MCF 10A (cell line): ENCODE measurements around the gene KAZN. TPM values are rescaled to one million over a fixed set of nuclear protein-coding genes. Genes with fewer than 3 reads are reported as not detected.

Experiments used
- BruUV-seq: library from RNA; stranded (reverse); fragments of 400-500 nt; replicated peaks from 2 replicates; lab custom pipeline; 2021; lab: Mats Ljungman, UMichigan
- CTCF ChIA-PET: fragments of 300-600 bp; sonication (Branson Sonifier 250); formaldehyde crosslinking; extraction: SDS; loops from one replicate; lab custom pipeline; 2021; ENCODE audit warnings: antibody characterized with exemption, inconsistent platforms; lab: Yijun Ruan, JAX
- POLR2A ChIA-PET: fragments of 300-600, 350-650 bp; sonication (Branson Sonifier 250); formaldehyde crosslinking; extraction: SDS; loops from one replicate; lab custom pipeline; 2020; ENCODE audit warnings: antibody characterized with exemption, inconsistent platforms; lab: Yijun Ruan, JAX
- DNase-seq: peaks from one replicate; pipeline ENCODE4 v3.0.0-alpha.2; 2018; ENCODE audit not compliant: unreplicated experiment
- H3K27ac Mint-ChIP-seq: one replicate; pipeline ENCODE4 v1.8.0; 2022; ENCODE audit warnings: mild to moderate bottlenecking, low read depth, mixed read lengths; ENCODE audit not compliant: unreplicated experiment
- H3K27me3 Mint-ChIP-seq: one replicate; pipeline ENCODE4 v1.8.0; 2022; ENCODE audit warnings: mixed read lengths; ENCODE audit not compliant: insufficient read depth, unreplicated experiment
- H3K36me3 Mint-ChIP-seq: one replicate; pipeline ENCODE4 v1.8.0; 2022; ENCODE audit warnings: mild to moderate bottlenecking, moderate library complexity, mixed read lengths; ENCODE audit not compliant: insufficient read depth, unreplicated experiment
- H3K4me1 Mint-ChIP-seq: one replicate; pipeline ENCODE4 v1.8.0; 2022; ENCODE audit warnings: mixed read lengths; ENCODE audit not compliant: insufficient read depth, unreplicated experiment
- H3K4me3 Mint-ChIP-seq: one replicate; pipeline ENCODE4 v1.8.0; 2022; ENCODE audit warnings: mild to moderate bottlenecking, moderate library complexity, mixed read lengths; ENCODE audit not compliant: unreplicated experiment
- H3K9me3 Mint-ChIP-seq: one replicate; pipeline ENCODE4 v1.8.0; 2022; ENCODE audit warnings: mixed read lengths; ENCODE audit not compliant: unreplicated experiment
- intact Hi-C: fragments of 100-400 bp; cut with micrococcal nuclease; formaldehyde crosslinking; loops from 2 replicates; pipeline ENCODE4 v1.14.1; 2022
- total RNA-seq: library from RNA; stranded (reverse); gene quantifications from 2 replicates; pipeline ENCODE4 v1.2.3, GENCODE V29; 2022
- TF ChIP-seq, protein P1 (sequence below): fragments of 200-600 bp; IDR thresholded peaks from one replicate; pipeline ENCODE4 v1.8.0; 2022; ENCODE audit warnings: antibody characterized with exemption, mild to moderate bottlenecking; ENCODE audit not compliant: unreplicated experiment

KAZN gene
- total RNA-seq, 1 experiment from 2014 or later: 3.3 TPM

DNA sequence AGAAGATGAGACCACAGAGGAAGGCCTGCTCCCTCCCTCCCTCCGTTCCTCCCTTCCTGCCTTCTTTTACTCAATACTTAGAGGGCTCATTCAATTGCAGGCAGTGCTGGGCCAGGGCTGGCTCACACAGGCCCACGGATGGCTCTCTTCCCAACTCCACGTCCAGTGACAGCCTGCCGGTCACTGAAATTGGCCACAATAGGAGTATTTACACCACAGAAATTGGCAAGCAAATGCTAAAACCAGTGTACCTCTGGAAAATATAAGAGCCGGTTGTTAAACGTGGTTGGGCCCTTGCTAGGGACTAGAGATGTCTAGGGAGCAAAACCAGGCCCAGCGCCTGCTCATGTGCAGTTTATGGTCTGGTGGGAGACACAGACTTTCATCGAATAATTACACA, 482.6 kb downstream of the KAZN start:
- no TSS peak for BruUV-seq
- DNase-seq: no peak
- no peaks in the 10 kb centered on the region for H3K36me3 Mint-ChIP-seq
- CTCF ChIA-PET: interaction anchor here (0.6 kb wide), 1 partner anchor 470 kb away, joined by 3 read pairs; no protein-coding TSS in a partner anchor
- TF ChIP-seq, protein P1, sequence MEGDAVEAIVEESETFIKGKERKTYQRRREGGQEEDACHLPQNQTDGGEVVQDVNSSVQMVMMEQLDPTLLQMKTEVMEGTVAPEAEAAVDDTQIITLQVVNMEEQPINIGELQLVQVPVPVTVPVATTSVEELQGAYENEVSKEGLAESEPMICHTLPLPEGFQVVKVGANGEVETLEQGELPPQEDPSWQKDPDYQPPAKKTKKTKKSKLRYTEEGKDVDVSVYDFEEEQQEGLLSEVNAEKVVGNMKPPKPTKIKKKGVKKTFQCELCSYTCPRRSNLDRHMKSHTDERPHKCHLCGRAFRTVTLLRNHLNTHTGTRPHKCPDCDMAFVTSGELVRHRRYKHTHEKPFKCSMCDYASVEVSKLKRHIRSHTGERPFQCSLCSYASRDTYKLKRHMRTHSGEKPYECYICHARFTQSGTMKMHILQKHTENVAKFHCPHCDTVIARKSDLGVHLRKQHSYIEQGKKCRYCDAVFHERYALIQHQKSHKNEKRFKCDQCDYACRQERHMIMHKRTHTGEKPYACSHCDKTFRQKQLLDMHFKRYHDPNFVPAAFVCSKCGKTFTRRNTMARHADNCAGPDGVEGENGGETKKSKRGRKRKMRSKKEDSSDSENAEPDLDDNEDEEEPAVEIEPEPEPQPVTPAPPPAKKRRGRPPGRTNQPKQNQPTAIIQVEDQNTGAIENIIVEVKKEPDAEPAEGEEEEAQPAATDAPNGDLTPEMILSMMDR: no peak
- no peak overlapping the region for H3K4me3 Mint-ChIP-seq
- no peaks in the 10 kb centered on the region for H3K27me3 Mint-ChIP-seq
- peaks cover 7% of the 10 kb centered on the region for H3K4me1 Mint-ChIP-seq
- POLR2A ChIA-PET: no interaction called here
- H3K9me3 Mint-ChIP-seq: no peaks in the 10 kb centered on the region
- H3K27ac Mint-ChIP-seq: no peak overlapping the region
- intact Hi-C loops: no loop called here

DNA sequence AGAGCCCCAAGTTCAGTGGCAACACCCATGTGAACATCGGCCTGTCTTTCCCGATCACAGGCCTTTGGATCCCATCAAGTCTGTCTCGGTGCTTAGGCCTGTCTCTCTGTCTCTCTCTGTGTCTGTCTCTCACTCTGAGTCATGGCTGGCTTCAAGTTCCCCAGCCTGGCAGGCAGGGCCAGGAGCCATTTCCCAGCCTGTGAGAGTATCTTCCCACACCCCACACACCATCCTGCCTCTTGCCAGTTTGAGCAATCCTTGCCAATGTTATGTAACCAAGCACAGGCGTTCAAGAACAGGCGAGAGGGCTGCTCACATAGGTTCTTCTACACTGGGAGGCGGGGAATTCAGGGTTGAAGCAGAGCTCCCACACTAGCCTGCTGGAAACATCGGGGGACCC, 485.1 kb downstream of the KAZN start:
- POLR2A ChIA-PET: no interaction called here
- TF ChIP-seq, protein P1: no peak
- CTCF ChIA-PET: interaction anchor here (0.6 kb wide), 1 partner anchor 1118 kb away, joined by 3 read pairs; no protein-coding TSS in a partner anchor
- no peaks in the 10 kb centered on the region for H3K27me3 Mint-ChIP-seq
- no TSS peak for BruUV-seq
- no peaks in the 10 kb centered on the region for H3K36me3 Mint-ChIP-seq
- peak; percentile 87 for DNase-seq
- no peaks in the 10 kb centered on the region for H3K9me3 Mint-ChIP-seq
- no peak overlapping the region for H3K4me3 Mint-ChIP-seq
- peaks cover 7% of the 10 kb centered on the region for H3K4me1 Mint-ChIP-seq
- H3K27ac Mint-ChIP-seq: no peak overlapping the region
- intact Hi-C loops: no loop called here

DNA sequence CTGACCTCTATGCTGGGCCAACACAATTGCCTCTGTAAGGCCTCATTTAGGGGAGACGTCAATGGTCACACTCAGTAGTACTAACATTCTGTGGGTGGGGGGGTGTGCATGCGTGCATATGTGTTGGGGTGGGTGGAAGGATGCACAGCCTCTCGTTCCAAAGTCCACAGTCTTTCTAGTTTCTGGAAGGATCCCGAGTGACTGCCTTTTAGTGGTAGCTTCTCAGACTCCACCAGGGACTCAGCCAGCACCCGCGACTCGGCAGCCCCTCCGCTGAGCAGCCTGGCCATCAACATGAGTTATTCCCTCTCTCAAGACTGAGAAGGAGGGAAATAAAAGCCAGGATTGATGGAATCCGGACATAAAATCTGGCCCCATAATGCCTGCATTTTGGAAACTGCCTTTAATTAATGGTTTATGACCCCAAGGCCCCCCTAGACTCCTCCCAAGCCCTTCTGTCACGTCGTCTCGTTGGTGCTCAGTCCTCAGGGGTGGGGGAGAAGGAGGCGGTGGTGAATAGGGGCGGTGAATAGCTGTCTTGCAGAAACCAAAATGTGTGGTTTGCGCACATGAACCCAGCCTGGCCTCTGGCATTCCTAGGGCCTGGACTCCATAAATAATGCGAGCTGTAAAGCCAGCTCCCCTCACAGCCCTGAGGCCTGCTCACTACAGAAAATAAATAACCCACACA, 489.9 kb downstream of the KAZN start:
- Mint-ChIP-seq H3K36me3 (no peaks in the 10 kb centered on the region), H3K9me3 (no peaks in the 10 kb centered on the region), H3K27me3 (no peaks in the 10 kb centered on the region), H3K4me1 (peaks cover 9% of the 10 kb centered on the region), H3K27ac (no peak overlapping the region), H3K4me3 (no peak overlapping the region)
- BruUV-seq: no TSS peak
- ChIA-PET POLR2A (no interaction called here), CTCF (interaction anchor here (0.6 to 1.4 kb wide), 4 partner anchors 10 to 653 kb away, joined by 3 to 7 read pairs (median 4); no protein-coding TSS in a partner anchor)
- intact Hi-C loops: no loop called here
- TF ChIP-seq, protein P1: no peak
- no peak for DNase-seq

DNA sequence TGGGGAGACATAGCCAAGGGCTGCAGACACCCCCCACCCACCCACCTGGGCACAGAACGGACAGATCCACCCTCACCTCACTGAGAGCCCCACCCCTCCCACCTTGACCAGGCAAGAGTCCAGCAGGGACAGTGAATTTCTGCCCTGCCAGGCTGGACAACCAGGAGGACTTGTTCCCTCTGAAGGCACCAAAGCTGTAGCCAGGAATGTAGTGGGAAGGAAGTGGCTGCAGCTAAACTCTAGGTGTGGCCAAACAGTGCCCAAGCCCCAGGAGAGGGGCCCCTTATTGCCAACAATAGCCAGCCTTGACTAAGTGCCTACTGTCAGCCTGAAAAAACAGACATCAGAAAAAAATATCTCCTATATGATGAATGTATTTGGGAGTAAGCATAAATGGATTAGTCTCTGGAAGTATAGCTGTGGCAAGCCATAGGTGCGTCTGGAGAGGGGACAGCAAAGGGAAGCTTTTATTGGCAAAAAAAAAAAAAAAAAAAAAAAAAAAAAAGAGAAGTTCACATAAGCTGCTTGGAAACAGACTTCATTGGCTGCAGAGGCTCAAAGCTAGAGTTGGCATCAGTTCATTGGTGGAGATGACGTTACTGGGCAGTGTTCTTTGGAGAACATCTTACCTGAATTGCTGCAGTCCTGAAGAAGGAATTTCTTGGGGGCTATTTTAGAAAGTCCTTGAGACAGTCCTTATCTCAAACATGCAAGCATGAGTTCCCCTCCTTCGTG, 490.9 kb downstream of the KAZN start:
- intact Hi-C loops: no loop called here
- H3K9me3 Mint-ChIP-seq: no peaks in the 10 kb centered on the region
- ChIA-PET CTCF (interaction anchor here (0.7 to 1.8 kb wide), 4 partner anchors 9 to 215 kb away, joined by 3 to 8 read pairs (median 4); no protein-coding TSS in a partner anchor), POLR2A (interaction anchor here (0.5 kb wide), 1 partner anchor 1184 kb away, joined by 3 read pairs; no protein-coding TSS in a partner anchor)
- H3K27ac Mint-ChIP-seq: no peak overlapping the region
- H3K36me3 Mint-ChIP-seq: no peaks in the 10 kb centered on the region
- peaks cover 4% of the 10 kb centered on the region for H3K4me1 Mint-ChIP-seq
- TF ChIP-seq, protein P1: no peak
- H3K27me3 Mint-ChIP-seq: no peaks in the 10 kb centered on the region
- H3K4me3 Mint-ChIP-seq: no peak overlapping the region
- no peak for DNase-seq
- BruUV-seq: no TSS peak
